ENCODE measurements around the gene PLCB4. TPM values are rescaled to one million over a fixed set of nuclear protein-coding genes. Genes with fewer than 3 reads are reported as not detected.

The PLCB4 gene
- polyA plus RNA-seq, 3 donors: not detected

DNA sequence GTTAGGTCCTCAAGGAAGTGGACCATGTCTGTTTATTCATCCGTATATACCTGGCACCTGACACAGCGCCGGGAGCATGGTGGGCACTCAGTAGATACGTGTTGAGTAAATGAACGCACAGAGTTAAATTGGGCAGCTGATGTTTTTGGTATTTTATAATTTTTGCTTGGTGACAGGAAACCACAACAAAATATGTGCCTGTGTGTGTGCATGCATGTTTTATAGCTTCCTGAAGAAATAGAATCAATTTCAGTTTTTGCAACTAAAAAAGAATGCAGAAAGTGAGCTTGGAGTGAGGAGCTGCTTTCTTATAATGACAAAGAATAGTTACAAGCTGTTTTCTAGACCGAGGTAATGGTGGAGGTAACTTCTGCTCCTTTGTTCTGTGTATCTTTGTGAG lies 91.4 kb downstream of the PLCB4 start:
- no peak overlapping the region for H3K4me3 Mint-ChIP-seq
- no peaks in the 10 kb centered on the region for H3K27me3 ChIP-seq (ENCODE audit: control insufficient read depth in 2 of 2, insufficient read depth in 2 of 2, low read length in 2 of 2)
- intact Hi-C loops (cut with micrococcal nuclease): no loop called here

DNA sequence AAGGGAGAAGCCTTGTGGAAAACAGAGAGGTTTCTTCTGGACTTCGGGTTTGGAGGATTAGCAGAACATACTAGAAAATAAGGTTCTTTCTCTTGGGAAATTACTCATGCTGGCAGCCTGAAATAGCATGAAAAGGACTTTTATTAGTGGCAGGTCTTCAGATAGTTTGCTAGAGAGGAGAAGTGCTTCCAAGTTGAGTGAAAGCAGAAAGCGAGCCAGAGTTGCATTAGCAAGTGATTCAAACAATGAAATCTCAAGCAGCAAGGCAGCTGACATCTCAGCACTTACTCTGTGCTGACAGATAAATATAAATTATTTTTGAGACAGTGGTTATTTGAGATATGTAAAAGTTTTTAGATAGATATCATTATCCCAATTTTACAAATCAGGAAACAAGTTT lies 91.9 kb downstream of the PLCB4 start:
- DNase-seq: no peak
- Mint-ChIP-seq H3K27ac (no peak overlapping the region), H3K4me1 (peaks cover 15% of the 10 kb centered on the region), H3K4me3 (peak overlapping the region in 1 of 2 donors; percentile 17), H3K9me3 (no peaks in the 10 kb centered on the region), H3K27me3 (ENCODE audit: low read depth in 3 of 3) (no peaks in the 10 kb centered on the region), H3K36me3 (no peaks in the 10 kb centered on the region)
- H3K27ac ChIP-seq (ENCODE audit: low read depth in 1 of 2, low read length in 2 of 2): no peak overlapping the region
- no peaks in the 10 kb centered on the region for H3K79me2 ChIP-seq (ENCODE audit: insufficient read depth, low read length)
- H3K27me3 ChIP-seq (ENCODE audit: control insufficient read depth in 2 of 2, insufficient read depth in 2 of 2, low read length in 2 of 2): no peaks in the 10 kb centered on the region
- H4K20me1 ChIP-seq (ENCODE audit: insufficient read depth, low read length): no peaks in the 10 kb centered on the region
- H3K36me3 ChIP-seq (replicated peaks in 1 of 2; ENCODE audit: control insufficient read depth in 1 of 2, insufficient read depth in 2 of 2, low read length in 2 of 2): no peaks in the 10 kb centered on the region
- 14% methylated on average over 1 of the region's 2 CpGs for WGBS (ENCODE audit: insufficient coverage)
- H3K9ac ChIP-seq (ENCODE audit: insufficient read depth, low read length, poor library complexity, severe bottlenecking): no peak overlapping the region
- no peak for TF ChIP-seq CTCF (IDR thresholded peaks at IDR 0.05)
- no peak overlapping the region for H3K4me3 ChIP-seq (replicated peaks in 1 of 3; ENCODE audit: low read depth in 2 of 3, low read length in 3 of 3)
- no peaks in the 10 kb centered on the region for H3K4me1 ChIP-seq (ENCODE audit: control insufficient read depth in 1 of 2, insufficient read depth in 2 of 2, low read length in 2 of 2)
- peak overlapping the region; percentile 16 for H2AFZ ChIP-seq (ENCODE audit: insufficient read depth, low read depth, low read length, poor library complexity, severe bottlenecking)
- intact Hi-C loops (cut with micrococcal nuclease): no loop called here
- H3K9me3 ChIP-seq (replicated peaks in 1 of 2; ENCODE audit: control insufficient read depth in 1 of 2, insufficient read depth in 1 of 2, low read length in 2 of 2): no peaks in the 10 kb centered on the region
- H3K4me2 ChIP-seq (replicated peaks; ENCODE audit: extremely low read depth, low read length, poor library complexity, severe bottlenecking): no peak overlapping the region

More for the DNA sequence above, 91.4 kb downstream of the PLCB4 start:
- no peak overlapping the region for H3K4me3 ChIP-seq (replicated peaks in 1 of 3; ENCODE audit: low read depth in 2 of 3, low read length in 3 of 3)
- no peaks in the 10 kb centered on the region for H3K36me3 Mint-ChIP-seq
- no peak overlapping the region for H3K9ac ChIP-seq (ENCODE audit: insufficient read depth, low read length, poor library complexity, severe bottlenecking)
- 0% methylated on average over 4 of the region's 6 CpGs for WGBS (ENCODE audit: insufficient coverage)
- peaks cover 15% of the 10 kb centered on the region for H3K4me1 Mint-ChIP-seq
- no peak for TF ChIP-seq CTCF (IDR thresholded peaks at IDR 0.05)
- no peaks in the 10 kb centered on the region for H3K36me3 ChIP-seq (replicated peaks in 1 of 2; ENCODE audit: control insufficient read depth in 1 of 2, insufficient read depth in 2 of 2, low read length in 2 of 2)
- H3K27ac ChIP-seq (ENCODE audit: low read depth in 1 of 2, low read length in 2 of 2): no peak overlapping the region
- H4K20me1 ChIP-seq (ENCODE audit: insufficient read depth, low read length): no peaks in the 10 kb centered on the region
- H2AFZ ChIP-seq (ENCODE audit: insufficient read depth, low read depth, low read length, poor library complexity, severe bottlenecking): peak overlapping the region; percentile 16
- H3K27me3 Mint-ChIP-seq (ENCODE audit: low read depth in 3 of 3): no peaks in the 10 kb centered on the region
- no peak overlapping the region for H3K27ac Mint-ChIP-seq
- no peaks in the 10 kb centered on the region for H3K9me3 Mint-ChIP-seq
- no peaks in the 10 kb centered on the region for H3K4me1 ChIP-seq (ENCODE audit: control insufficient read depth in 1 of 2, insufficient read depth in 2 of 2, low read length in 2 of 2)
- H3K79me2 ChIP-seq (ENCODE audit: insufficient read depth, low read length): no peaks in the 10 kb centered on the region
- no peaks in the 10 kb centered on the region for H3K9me3 ChIP-seq (replicated peaks in 1 of 2; ENCODE audit: control insufficient read depth in 1 of 2, insufficient read depth in 1 of 2, low read length in 2 of 2)
- H3K4me2 ChIP-seq (replicated peaks; ENCODE audit: extremely low read depth, low read length, poor library complexity, severe bottlenecking): no peak overlapping the region
- DNase-seq: no peak

Measured in CD14-positive monocyte (primary cell).